NCI-H1105 treated with DMSO at 0.1 percent for 48 hours (cell line): ENCODE data around the gene CFAP20DC.
A peak's percentile ranks its signal among the peaks of the same experiment; 100 is the strongest.

Source experiments
- DNase-seq: peaks from one replicate; lab custom pipeline; 2025; lab: John Stamatoyannopoulos, UW

CFAP20DC gene

DNA sequence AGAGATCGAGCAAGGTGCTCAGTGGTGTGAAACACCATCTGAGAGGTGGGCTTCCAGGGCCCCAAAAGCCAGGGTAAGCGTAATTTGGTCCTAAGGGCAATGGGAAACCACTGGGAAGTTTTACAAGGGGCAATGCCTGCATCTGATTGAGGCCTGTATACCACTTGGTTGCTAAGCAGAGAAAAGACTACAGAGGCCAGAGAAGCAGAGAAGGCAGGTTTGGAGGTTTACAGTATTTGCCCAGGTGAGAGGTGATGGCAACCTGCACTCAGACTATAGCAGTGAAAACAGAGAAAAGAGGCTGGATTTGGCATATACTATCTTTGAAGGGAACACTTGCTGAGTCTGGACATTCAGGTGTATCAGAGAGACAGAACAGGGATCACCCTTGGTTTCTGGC is 249.8 kb downstream of the CFAP20DC start:
- DNase-seq: no peak

DNA sequence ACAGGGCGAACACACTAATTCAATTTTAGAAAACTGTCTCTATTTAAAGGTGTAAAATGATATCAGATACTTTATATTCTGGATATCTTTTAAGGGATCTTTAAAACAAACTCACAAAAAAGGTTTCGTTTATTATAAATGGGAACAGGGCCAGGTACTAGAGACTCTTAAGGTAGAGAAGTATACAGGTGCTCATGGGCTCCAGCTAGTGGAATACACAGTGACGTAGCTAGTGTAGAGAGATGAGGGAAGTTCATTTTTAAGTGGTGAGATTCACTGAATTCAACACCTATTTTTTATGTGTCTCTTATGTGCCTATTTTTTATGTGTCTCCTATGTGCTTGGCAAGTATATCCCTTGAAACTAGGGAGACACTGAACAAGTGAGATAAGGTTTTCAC is 250.6 kb downstream of the CFAP20DC start:
- peak; percentile 3 for DNase-seq

DNA sequence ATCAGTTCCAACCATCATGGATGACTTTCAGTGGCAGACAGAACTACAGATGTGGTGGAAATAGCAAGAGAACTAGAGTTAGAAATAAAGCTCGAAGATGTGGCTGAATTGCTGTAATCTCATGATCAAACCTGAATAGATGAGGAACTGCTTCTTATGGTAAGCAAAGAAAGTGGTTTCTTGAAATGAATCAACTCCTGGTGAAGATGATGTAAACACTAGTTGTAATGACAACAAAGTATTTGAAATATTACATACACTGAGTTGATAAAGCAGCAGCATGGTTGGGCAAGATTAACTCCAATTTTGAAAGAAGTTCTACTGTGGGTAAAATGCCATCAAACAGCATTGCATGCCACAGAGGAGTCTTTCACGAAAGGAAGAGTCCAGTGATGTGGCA is 251.5 kb downstream of the CFAP20DC start:
- no peak for DNase-seq

DNA sequence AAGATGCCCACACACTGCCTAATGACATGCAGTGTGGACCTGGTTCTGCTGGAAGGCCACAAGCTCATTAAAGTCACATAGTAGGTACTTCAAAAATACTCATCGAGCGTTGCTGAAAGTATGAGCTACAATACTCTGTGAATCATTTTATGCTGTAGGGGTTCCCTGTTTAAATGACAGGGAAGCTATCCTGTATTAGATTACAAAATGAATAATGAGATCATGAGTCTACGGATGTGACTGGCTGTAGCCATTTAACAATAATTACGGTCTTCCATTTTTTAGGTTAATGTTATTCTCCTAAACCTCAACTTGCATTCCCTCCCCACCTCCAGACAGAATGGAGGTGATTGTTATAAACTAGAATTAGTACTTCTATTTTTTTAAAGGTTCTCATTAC is 255.1 kb downstream of the CFAP20DC start:
- no peak for DNase-seq

DNA sequence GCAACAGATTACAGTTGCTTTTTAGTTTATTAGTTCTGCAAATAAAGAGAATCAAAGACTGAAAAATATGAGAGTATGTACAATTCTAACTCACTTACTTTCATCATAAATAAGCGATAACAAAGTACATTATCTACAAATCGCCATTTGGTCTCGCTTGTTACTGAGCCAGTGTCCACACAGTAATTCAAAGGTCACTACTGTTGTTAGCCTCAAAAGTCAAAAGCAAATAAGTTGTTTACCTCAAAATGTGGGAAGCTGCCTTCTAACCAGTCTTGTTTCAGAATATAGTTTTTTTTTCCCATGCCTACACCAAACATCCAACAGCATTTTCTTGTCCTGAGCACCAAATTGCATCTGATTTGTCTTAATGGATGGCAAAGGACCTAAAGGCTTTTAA is 255.9 kb downstream of the CFAP20DC start:
- DNase-seq: no peak

DNA sequence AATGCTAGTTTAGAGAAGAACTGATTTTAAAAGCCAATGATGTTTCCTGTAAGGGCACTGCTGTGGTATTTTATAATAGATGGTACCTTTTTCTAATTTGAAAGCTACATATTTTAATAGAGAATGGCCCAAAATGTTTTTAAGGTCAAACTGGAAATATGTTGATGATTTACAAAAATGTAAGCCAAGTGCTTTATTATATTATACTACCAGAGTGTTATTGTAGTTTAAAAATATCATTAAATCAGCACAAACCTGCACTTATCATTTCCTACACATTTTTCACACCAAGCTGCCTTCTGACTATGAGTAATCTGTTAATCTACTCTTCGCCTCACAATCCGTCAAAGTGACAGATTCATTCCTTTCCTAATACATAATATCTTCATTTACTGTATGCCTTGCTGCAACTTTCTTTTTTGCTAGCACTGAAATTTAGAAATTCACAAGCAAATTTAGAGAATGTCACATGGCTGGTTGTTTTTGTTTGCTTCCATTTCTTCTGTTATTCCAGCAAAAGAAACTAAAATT is 256.8 kb downstream of the CFAP20DC start:
- no peak for DNase-seq

DNA sequence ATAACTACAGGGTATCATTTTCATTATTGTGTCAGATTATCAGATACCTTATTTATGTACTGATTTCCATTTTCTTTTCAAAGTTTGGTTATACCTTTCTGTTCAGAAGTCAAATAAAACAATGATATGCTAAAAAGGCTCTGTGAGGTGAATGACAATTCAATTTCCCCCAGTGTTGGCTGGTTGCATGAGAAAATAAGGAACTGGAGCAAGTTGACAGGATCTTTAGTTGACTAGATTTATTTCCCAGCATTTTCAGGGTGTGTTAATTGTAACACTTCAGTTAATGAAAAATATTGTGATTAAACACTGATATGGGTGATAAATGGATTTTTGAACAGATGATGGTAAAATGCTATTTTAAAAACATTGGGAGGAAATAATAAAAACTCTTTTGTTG is 260.4 kb downstream of the CFAP20DC start:
- DNase-seq: no peak

DNA sequence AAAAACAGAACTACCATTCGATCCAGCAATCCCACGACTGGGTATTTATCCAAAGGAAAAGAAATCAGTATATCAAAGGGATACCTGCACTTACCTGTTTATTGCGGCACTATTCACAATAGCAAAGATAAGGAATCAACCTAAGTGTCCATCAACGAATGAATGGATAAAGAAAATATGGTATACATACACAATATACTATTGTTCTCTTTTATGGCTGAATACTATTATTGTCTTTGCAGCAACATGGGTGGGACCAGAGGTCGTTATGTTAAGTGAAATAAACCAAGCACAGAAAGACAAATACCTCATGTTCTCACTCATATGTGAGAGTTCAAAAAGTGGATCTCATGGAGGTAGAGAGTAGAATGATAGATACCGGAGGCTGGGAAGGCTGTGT is 264.9 kb downstream of the CFAP20DC start:
- no peak for DNase-seq

DNA sequence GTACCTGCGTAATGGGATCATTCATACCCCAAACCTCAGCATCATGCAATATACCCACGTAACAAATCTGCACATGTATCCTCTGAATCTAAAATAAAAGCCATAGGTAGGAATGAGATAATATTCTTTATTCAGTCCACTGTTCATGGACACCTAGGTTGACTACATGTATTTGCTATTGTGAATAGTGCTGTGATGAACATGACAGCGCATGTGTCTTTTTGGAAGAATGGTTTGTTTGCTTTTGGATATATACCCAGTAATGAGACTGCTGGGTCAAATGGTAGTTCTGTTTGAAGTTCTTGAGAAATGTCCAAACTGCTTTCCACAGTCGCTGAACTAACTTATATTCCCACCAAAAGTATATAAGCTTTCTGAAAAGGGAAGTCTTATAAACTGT is 265.4 kb downstream of the CFAP20DC start:
- no peak for DNase-seq

DNA sequence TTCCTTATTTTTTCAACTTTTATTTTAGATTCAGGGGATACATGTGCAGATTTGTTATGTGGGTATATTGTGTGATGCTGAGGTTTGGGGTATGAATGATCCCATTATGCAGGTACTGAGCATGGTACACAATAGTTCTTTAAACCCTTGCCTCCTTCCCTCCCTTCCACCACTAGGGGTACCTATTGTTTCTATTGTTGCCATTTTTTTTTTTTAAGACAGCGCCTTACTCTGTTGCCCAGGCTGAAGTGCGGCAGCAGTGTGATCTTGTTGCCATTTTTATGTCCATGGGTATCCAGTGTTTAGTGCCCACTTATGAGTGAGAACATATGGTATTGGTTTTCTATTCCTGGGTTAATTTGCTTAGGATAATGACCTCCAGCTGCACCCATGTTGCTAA is 266.0 kb downstream of the CFAP20DC start:
- no peak for DNase-seq

DNA sequence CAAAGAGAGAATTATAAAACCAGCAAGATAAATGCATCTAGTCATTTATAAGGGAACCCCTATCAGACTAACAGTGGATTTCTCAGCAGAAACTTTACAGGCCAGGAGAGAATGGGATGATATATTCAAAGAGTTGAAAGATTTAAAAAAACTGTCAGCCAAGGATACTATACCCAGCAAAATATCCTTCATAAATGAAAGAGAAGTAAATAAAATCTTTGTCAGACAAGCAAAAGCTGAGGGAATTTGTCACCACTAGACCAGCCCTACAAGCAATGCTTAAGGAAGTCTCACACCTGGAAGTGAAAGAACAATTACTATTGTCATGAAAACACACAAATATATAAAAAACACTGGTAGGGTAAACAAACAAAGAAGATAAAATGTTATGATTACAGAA is 269.9 kb downstream of the CFAP20DC start:
- DNase-seq: no peak

DNA sequence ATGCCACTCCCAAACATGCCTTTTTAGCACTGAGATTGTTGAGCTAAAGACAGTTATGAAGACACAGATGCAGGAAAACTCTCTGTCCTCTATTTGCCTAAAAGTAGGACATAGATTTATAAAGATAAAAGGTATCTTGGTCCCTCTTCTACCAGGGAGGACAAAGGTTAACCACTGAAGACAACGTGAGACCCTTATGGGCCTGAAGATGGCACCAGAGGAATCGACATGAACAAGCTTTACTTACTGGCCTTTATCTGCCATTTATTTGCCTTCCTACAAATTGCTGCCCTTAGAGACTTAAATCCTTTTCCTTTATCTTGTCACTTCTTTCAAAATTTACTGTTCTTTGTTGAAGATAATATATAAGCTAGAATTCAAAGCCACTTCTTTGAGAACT is 273.6 kb downstream of the CFAP20DC start:
- DNase-seq: no peak

DNA sequence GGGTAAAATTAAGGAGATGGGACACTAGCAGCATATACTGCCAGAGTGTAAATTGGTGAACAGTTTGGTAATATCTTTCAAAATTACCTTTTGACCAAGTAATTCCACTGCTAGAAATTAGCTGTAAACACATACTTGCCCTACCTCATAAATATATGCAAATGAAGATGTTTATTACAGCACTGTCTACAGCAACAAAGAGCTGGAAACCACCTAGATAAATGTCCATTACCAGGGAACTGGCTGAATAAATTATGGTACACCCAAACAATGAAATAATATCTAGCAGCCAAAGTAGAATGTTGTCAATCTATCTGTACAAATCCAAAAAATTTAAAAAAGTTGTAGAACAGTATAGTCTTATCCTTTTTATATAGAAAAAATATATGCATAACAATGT is 277.4 kb downstream of the CFAP20DC start:
- no peak for DNase-seq

DNA sequence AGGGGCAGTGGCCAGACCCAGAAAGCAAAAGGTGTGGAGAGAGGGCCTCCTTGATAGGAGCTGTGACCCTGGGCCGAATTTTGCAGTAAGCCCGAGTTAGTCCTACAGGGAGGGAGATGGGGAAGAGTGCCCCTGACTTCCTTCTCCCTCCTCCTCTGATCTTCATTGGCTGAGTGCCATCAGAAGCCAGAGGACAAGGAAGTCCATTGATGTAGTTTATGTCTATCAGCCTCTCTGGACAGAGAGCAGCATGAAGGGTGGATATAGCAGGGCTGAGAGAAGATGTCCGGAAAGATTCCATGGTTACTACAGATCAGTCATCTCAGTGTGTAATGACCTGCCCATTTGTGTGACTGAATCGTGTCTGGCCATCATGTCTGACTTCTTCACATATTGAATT is 280.8 kb downstream of the CFAP20DC start:
- no peak for DNase-seq

DNA sequence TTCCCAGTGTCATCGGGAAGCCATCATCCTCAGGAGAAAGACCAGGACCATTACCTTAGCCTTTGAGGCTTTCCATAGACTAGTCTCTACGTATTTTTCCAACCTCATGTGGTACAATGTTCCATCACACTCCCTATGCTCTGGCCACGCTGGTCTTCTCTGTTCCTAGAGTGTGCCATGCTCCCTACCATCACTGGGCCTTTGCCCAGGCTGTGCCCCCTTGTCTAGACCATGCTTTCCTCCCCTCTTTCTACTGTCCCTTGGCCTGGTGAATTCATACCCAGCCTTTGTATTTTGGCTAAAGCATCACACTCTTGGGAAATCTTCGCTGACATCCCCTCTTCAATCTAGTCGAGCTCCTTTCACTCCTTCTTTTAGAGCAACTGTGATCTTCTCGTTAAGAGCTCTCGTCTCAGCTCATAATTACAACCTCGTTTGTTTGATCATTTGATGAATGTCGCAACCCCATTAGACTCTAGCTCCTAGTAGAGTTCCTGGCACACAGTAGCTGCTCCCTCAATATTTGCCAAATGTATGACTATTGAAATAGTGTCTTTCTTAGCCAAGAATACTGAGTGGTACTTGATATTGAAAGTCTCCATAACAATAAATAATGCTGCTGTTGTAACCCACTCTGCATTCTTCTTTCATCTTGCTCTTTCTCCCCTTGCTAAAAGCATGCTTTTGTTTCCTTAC is 283.1 kb downstream of the CFAP20DC start:
- peak; percentile 85 for DNase-seq

DNA sequence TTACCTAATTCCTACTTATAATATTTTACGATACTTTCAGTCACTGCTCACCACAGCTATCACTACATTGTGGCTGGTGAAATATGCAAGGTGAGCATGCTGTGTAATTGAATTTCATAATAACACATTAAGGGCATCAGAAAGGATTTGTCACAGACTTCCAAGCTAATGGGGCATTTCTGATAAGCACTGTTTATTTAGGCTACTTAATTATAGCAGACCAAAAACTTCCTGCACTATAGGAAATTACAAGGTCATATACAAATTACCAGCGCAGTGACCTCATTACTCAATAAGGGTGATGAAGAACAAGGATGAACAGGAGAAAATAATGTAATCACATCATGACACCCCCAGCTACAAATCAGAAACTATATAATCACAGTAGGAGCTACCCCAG is 294.7 kb downstream of the CFAP20DC start:
- no peak for DNase-seq

DNA sequence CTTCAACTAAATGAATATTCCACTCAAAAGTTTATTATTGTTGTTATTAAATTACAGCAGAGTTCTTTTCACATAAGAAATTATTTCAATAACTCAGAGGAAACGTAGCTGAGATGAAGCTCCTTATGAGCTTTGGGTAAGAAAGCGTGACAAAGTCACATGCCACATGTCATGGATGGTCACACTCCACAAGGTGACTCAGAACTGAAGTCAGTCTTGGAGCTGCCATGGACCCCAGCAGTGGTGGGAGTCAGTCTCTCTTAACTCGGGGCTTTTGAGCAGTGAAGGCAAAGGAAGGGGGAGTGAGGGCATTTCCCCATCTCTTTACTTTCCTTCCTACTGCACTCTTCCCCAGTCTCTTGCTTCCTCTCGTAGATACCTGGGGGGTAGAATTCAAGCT is 295.8 kb downstream of the CFAP20DC start:
- no peak for DNase-seq

DNA sequence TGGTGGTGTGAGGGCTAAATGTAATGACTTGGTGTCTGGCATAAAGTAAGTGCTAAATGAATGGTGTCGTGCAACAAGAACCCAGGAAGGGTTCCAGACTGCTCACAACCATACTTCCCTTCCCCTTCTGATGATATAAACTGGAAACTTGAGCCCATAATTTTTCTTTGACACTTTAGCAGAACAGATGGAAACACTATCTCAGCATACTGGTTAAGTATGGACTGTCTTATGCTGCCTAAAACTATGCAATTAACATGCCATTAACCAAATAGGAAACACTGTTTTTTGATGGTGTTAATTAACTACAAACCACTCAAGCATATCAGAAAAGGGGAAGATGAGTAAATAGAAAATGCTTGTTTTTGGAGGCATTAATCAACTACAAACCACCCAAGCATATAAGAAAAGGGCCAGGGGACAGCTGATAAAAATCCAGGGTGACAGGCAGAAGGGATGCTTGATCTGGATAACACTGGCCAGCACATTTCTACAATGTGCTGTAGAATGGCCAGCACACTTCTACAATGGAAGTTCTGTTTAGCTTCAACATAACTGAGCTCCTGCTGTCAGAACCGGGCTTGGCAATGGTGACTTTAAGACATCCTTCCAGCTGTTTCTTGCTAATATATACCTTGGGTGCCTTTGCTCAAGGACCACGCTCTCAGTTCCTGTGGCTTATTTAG is 297.8 kb downstream of the CFAP20DC start:
- DNase-seq: no peak

DNA sequence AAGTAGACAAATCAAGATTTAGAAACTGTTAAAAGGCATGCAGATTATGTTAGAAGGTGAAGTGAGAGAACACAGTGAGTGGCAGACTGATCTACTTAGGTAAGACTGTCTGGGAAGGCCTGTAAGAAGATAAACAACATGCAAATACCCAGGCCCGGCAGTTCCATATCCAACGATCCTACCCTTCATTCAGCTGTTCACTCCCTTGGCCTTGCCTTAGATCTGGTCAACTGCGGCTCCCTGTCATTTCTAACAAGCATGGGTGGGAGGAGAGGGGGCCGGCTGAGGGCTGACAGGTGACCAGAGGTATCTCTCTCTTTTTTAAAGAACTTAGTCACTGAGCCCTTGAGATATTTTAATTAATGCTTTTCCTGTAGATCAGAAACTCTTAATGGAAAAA is 298.6 kb downstream of the CFAP20DC start:
- no peak for DNase-seq

DNA sequence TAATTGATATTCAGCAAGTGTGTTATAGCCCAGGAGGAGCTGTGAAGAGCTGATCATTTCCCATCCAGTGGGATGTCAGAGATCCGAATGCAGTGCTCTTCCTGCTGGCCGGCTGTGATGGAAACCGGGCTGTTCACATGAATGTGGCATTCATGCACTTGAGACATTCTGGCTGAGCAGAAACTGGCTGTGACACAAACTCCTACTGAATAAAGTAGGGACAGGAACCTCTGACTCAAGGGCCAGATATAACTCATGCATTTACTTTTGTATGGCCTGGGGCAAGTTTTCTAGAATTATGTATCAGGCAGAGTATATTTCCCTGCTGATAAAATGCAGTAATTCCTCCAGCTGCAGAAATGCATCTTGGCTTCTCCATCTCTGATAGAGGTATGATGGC is 299.9 kb downstream of the CFAP20DC start:
- DNase-seq: no peak

DNA sequence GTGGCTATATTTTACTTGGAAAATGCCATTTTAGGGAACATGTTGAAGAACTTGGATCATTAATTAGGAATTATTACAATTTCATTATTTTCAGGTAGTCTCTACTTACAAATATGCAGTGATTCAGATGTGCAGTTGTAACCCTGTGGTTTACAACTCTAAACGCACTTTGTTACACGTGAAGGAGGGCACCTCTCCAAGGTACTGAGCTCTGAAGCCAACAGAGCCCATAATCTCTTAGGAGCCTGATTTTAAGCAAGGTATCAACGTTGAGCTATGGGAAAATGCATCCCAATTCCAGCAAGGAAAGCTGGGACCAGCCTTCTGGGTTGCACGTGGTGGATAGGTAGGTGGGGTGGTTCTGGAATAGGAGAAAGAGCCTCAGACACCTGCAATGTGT is 301.8 kb downstream of the CFAP20DC start:
- no peak for DNase-seq

DNA sequence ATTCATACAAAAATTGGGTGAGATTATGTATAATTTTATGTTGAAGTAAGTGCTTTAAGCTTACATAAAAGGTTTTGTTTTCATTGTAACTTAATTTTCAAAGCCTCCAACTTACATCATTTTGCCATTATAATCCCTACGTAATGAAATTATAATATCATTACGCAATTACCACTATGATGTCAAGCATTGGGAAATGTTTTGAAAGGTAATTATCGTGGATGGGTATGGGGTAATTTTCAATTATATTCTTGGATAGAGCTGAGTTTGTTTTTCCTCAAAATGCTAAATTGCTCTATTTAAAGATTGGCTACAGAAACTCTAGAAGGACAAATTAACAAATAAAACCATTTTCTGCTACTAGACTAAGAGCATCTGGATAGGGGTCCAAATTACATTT is 303.1 kb downstream of the CFAP20DC start:
- DNase-seq: peak; percentile 8

DNA sequence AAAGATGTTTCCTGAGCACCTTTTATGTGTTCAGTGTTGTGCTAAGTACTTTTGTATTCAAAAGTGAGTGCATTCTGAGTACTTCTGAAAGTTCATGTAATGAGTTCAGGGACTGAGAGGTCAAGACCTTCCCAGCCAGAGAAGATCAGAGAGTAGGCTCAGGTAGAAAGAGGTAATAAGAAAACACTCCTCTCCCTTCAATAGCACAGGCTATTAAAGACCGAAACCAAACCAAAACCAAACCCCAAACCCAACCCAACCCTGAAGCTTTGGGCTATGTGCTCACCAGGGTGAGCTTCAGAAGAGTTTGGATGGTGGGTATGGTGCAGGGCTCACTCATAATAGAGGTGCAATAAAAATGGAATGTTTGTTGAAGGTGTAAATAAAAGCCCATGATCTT is 306.5 kb downstream of the CFAP20DC start:
- no peak for DNase-seq

DNA sequence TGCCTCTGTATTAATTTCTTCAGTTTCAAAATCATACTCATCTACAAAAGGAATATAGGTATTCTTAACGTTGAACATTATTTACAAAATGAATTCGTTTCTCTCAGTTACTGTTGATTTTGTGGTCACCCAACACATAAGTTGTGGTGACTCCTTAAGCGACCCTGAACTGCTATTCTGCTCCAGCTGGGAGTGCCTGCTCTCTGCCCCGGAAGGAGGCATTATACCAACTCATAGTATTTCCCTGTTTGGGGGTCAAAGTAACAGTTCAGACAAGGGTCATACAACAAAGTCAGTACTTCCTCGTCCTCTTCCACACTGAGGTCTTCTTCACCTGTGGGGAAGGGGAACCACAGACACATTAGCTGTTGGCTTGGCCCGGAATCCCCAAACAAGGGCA is 307.6 kb downstream of the CFAP20DC start:
- no peak for DNase-seq
